SW480 (cell line): ENCODE measurements around the gene NT5DC3.

Source experiments
- DNase-seq: peaks from one replicate; pipeline ENCODE4 v3.0.0-alpha.2; 2016; ENCODE audit warnings: low spot score

NT5DC3 gene

GRCh38 chr12:103782399-103782798, 58.6 kb downstream of the NT5DC3 start:
- no peak for DNase-seq

- DNase-seq, result no peak
Observed at GRCh38 chr12:103780992-103781391, 60.0 kb downstream of the NT5DC3 start.

GRCh38 chr12:103780093-103780440, 61.0 kb downstream of the NT5DC3 start:
- no peak for DNase-seq

- DNase-seq, result no peak
Observed at GRCh38 chr12:103779410-103780092, 61.5 kb downstream of the NT5DC3 start.

- no peak for DNase-seq
Observed at GRCh38 chr12:103778781-103779180, 62.3 kb downstream of the NT5DC3 start.

GRCh38 chr12:103774977-103775560, 66.0 kb downstream of the NT5DC3 start:
- no peak for DNase-seq

GRCh38 chr12:103773109-103773910, 67.7 kb downstream of the NT5DC3 start:
- DNase-seq, result no peak

- DNase-seq, result no peak
Observed at GRCh38 chr12:103772367-103773108, 68.5 kb downstream of the NT5DC3 start.

GRCh38 chr12:103771466-103771865, 69.6 kb downstream of the NT5DC3 start:
- DNase-seq, result peak; percentile 6

- no peak for DNase-seq
Observed at GRCh38 chr12:103769240-103769945, 71.6 kb downstream of the NT5DC3 start.

- peak; percentile 6 for DNase-seq
Observed at GRCh38 chr12:103768467-103769123, 72.4 kb downstream of the NT5DC3 start.

- no peak for DNase-seq
Observed at GRCh38 chr12:103766028-103766427, 75.0 kb downstream of the NT5DC3 start.

GRCh38 chr12:103765322-103765721, 75.7 kb downstream of the NT5DC3 start:
- no peak for DNase-seq

- DNase-seq, result no peak
Observed at GRCh38 chr12:103762473-103762872, 78.6 kb downstream of the NT5DC3 start.

GRCh38 chr12:103758310-103759089, 82.5 kb downstream of the NT5DC3 start:
- DNase-seq, result no peak

GRCh38 chr12:103757248-103757647, 83.8 kb downstream of the NT5DC3 start:
- no peak for DNase-seq

GRCh38 chr12:103756443-103756842, 84.6 kb downstream of the NT5DC3 start:
- DNase-seq, result no peak

GRCh38 chr12:103755425-103755824, 85.6 kb downstream of the NT5DC3 start:
- no peak for DNase-seq

- no peak for DNase-seq
Observed at GRCh38 chr12:103751600-103751999, 89.4 kb downstream of the NT5DC3 start.

- peak; percentile 6 for DNase-seq
Observed at GRCh38 chr12:103751171-103751570, 89.9 kb downstream of the NT5DC3 start.

- no peak for DNase-seq
Observed at GRCh38 chr12:103748875-103749274, 92.2 kb downstream of the NT5DC3 start.
